Measurements from ENCODE around the gene ZFYVE9. TPM values are rescaled to one million over a fixed set of nuclear protein-coding genes. Genes with fewer than 3 reads are reported as not detected.
"Not testable (repeated sequence)": the region's sequence is repeated elsewhere in the genome, so short reads cannot be mapped to it uniquely, and the experiment has no call there.

ZFYVE9 gene
- total and polyA plus RNA-seq, 3 donors from 2014 or later = 31.5 to 51.3 (median 32.5) TPM

DNA sequence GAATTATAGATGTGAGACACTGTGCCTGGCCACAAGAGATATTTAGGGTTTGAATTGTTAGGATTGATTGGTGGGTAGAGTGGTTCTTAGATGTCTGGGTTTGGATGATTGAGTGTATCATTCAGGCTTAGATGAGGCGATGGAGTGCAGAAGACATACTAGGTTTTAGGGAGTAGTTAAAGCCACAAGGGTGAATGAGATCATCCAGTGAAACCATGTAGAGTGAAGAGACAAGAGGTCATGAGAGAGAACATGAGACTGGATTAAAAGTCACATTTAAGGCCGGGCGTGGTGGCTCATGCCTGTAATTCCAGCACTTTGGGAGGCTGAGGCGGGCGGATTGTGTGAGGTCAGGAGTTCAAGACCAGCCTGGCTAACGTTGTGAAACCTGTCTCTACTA lies 37.2 kb downstream of the ZFYVE9 start:
- H3K4me3 ChIP-seq = no peak overlapping the region
- no peak for DNase-seq
- H3K9me3 ChIP-seq = no peaks in the 10 kb centered on the region
- TF ChIP-seq, protein P1, sequence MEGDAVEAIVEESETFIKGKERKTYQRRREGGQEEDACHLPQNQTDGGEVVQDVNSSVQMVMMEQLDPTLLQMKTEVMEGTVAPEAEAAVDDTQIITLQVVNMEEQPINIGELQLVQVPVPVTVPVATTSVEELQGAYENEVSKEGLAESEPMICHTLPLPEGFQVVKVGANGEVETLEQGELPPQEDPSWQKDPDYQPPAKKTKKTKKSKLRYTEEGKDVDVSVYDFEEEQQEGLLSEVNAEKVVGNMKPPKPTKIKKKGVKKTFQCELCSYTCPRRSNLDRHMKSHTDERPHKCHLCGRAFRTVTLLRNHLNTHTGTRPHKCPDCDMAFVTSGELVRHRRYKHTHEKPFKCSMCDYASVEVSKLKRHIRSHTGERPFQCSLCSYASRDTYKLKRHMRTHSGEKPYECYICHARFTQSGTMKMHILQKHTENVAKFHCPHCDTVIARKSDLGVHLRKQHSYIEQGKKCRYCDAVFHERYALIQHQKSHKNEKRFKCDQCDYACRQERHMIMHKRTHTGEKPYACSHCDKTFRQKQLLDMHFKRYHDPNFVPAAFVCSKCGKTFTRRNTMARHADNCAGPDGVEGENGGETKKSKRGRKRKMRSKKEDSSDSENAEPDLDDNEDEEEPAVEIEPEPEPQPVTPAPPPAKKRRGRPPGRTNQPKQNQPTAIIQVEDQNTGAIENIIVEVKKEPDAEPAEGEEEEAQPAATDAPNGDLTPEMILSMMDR (IDR thresholded peaks at IDR 0.05) = no peak
- no peak for TF ChIP-seq POLR2A (IDR thresholded peaks at IDR 0.05)
- intact Hi-C loops (cut with DNase I; ENCODE audit: low total_unique reads) = no loop called here
- no peaks in the 10 kb centered on the region for H3K36me3 ChIP-seq (ENCODE audit: low read depth, missing control alignments)
- no peaks in the 10 kb centered on the region for H3K27me3 ChIP-seq
- WGBS, 2 donors = 68 to 74% methylated on average over 6 of the region's 6 CpGs
- H3K4me1 ChIP-seq = no peaks in the 10 kb centered on the region
- no peak overlapping the region for H3K27ac ChIP-seq

DNA sequence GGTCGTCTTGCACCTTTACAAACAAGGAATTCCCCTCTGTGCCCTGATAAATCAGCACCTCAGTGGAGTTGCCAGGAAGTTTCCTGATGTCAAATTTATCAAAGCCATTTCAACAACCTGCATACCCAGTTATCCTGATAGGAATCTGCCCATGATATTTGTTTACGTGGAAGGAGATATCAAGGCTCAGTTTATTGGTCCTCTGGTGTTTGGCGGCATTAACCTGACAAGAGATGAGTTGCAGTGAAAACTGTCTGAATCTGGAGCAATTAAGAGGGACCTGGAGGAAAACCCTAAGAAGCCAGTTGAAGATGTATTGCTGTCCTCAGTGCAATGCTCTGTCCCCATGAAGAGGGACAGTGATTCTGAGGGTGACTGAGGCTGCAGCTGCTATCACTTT lies 38.3 kb downstream of the ZFYVE9 start:
- no peak for DNase-seq
- intact Hi-C loops (cut with DNase I; ENCODE audit: low total_unique reads) = no loop called here
- Histone ChIP-seq H3K36me3 (ENCODE audit: low read depth, missing control alignments) (no peaks in the 10 kb centered on the region), H3K27me3 (no peaks in the 10 kb centered on the region), H3K9me3 (no peaks in the 10 kb centered on the region), H3K4me3 (no peak overlapping the region), H3K4me1 (no peaks in the 10 kb centered on the region), H3K27ac (no peak overlapping the region)
- WGBS, 2 donors = 81 to 86% methylated on average over 3 of the region's 3 CpGs
- TF ChIP-seq POLR2A (IDR thresholded peaks at IDR 0.05) = no peak
- TF ChIP-seq, protein P1 (IDR thresholded peaks at IDR 0.05) = no peak

- intact Hi-C loops (cut with DNase I; ENCODE audit: low total_unique reads); H3K9me3 ChIP-seq; DNase-seq; H3K4me1 ChIP-seq; H3K27ac ChIP-seq; H3K36me3 ChIP-seq (ENCODE audit: low read depth, missing control alignments); H3K27me3 ChIP-seq: not testable (repeated sequence)
- 40 to 70% methylated on average over 2 to 19 of the region's 36 CpGs for WGBS, 2 donors
- H3K4me3 ChIP-seq = peak overlapping the region; percentile 6 to 17
Measured at GRCh38 chr1:52181759-52182158, 39.9 kb downstream of the ZFYVE9 start.

- H3K4me1 ChIP-seq; intact Hi-C loops (cut with DNase I; ENCODE audit: low total_unique reads); H3K36me3 ChIP-seq (ENCODE audit: low read depth, missing control alignments); H3K27ac ChIP-seq; H3K4me3 ChIP-seq; DNase-seq; H3K27me3 ChIP-seq; H3K9me3 ChIP-seq: not testable (repeated sequence)
- 34 to 54% methylated on average over 5 of the region's 5 CpGs for WGBS, 2 donors
Measured at GRCh38 chr1:52182328-52182727, 40.4 kb downstream of the ZFYVE9 start.

- Histone ChIP-seq H3K4me3 (no peak overlapping the region), H3K4me1 (no peaks in the 10 kb centered on the region), H3K36me3 (ENCODE audit: low read depth, missing control alignments) (no peaks in the 10 kb centered on the region), H3K27ac (no peak overlapping the region), H3K27me3 (no peaks in the 10 kb centered on the region), H3K9me3 (no peaks in the 10 kb centered on the region)
- 74 to 81% methylated on average over 3 of the region's 3 CpGs for WGBS, 2 donors
- no peak for DNase-seq
- no peak for TF ChIP-seq POLR2A (IDR thresholded peaks at IDR 0.05)
- TF ChIP-seq, protein P1 (IDR thresholded peaks at IDR 0.05) = no peak
- intact Hi-C loops (cut with DNase I; ENCODE audit: low total_unique reads) = no loop called here
Measured at GRCh38 chr1:52182874-52183400, 41.0 kb downstream of the ZFYVE9 start.

DNA sequence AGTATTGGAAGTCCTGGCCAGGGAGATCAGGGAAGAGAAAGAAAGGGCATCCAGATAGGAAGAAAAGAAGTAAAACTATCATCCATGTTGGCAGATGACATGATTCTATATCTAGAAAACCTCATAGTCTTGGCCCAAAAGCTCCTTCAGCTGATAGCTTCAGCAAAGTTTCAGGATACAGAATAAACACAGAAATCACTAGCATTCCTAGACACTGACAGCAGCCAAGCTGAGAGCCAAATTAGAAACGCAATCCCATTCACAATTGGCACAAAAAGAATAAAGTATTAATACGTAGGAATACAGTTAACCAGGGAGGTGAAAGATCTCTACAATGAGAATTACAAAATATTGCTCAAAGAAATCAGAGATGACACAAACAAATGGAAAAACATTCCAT lies 44.6 kb downstream of the ZFYVE9 start:
- no peak for DNase-seq
- no peak for TF ChIP-seq POLR2A (IDR thresholded peaks at IDR 0.05)
- TF ChIP-seq, protein P1 (IDR thresholded peaks at IDR 0.05) = no peak
- H3K9me3 ChIP-seq = no peaks in the 10 kb centered on the region
- H3K36me3 ChIP-seq (ENCODE audit: low read depth, missing control alignments) = no peaks in the 10 kb centered on the region
- no peak overlapping the region for H3K27ac ChIP-seq
- WGBS, 2 donors = 52 to 60% methylated on average over 2 of the region's 2 CpGs
- H3K4me1 ChIP-seq = no peaks in the 10 kb centered on the region
- H3K4me3 ChIP-seq = no peak overlapping the region
- no peaks in the 10 kb centered on the region for H3K27me3 ChIP-seq
- intact Hi-C loops (cut with DNase I; ENCODE audit: low total_unique reads) = no loop called here

All from testis (tissue), 3 donors.